Right lobe of liver (tissue), 4 donors: ENCODE results near the gene SEMA5B.

ENCODE experiments used
- POLR2A ChIP-seq: fragments of 450-650 bp; IDR thresholded peaks from one replicate; pipeline ENCODE4 v1.6.1; 2017; ENCODE audit warnings: antibody characterized with exemption, mild to moderate bottlenecking
- TF ChIP-seq, protein P1 (sequence below), 4 donors: fragments of 200-600 bp in 3 of 4; fragments of 450-650 bp in 1 of 4; IDR thresholded peaks; one replicate each; pipeline versions ENCODE4 v1.5.1 to v1.8.0; 2016 to 2022; ENCODE audit warnings: antibody characterized with exemption in 4 of 4, mild to moderate bottlenecking in 2 of 4
- donor health status: DM: no; HTN: no; CAD: no.
- donor health status: DM: no; HTN: no; CAD: no.
- donor health status: DM: no; HTN: yes; CAD: no.

DNA sequence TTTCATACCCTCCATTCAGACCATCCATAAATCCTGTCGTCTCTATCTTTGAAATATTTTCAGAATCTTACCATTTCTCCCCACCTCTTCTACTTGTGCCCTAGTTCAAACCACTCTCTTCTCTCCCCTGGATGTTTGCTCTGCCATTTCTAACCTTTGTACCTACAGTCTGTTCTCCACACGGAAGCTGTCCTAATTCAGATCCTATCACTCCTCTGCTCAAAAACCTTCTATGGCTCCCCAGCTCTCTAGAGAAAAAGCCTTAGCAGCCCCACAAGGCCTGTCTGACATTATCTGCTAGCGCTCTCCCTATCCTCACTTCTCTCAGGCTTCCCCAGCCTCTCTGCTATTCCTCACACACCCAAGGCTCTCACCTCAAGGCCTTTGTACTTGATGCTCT, 4.5 kb upstream of the SEMA5B start:
- TF ChIP-seq, protein P1, sequence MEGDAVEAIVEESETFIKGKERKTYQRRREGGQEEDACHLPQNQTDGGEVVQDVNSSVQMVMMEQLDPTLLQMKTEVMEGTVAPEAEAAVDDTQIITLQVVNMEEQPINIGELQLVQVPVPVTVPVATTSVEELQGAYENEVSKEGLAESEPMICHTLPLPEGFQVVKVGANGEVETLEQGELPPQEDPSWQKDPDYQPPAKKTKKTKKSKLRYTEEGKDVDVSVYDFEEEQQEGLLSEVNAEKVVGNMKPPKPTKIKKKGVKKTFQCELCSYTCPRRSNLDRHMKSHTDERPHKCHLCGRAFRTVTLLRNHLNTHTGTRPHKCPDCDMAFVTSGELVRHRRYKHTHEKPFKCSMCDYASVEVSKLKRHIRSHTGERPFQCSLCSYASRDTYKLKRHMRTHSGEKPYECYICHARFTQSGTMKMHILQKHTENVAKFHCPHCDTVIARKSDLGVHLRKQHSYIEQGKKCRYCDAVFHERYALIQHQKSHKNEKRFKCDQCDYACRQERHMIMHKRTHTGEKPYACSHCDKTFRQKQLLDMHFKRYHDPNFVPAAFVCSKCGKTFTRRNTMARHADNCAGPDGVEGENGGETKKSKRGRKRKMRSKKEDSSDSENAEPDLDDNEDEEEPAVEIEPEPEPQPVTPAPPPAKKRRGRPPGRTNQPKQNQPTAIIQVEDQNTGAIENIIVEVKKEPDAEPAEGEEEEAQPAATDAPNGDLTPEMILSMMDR (IDR thresholded peaks at IDR 0.05), result no peak
- TF ChIP-seq POLR2A, result no peak
